HG02763 (cell line): ENCODE results near the gene LECT2.

ENCODE experiments used
- ATAC-seq: cut with Tn5 transposase; IDR thresholded peaks from one replicate; pipeline ENCODE4 v1.9.1; 2021; ENCODE audit warnings: mild to moderate bottlenecking, moderate library complexity; ENCODE audit not compliant: unreplicated experiment

LECT2 gene

GRCh38 chr5:135954899-135955298 lies at the start of gene LECT2:
Gene LECT2, minus strand, starts transcription at chr5:135954983. Its CDS starts 150 bp downstream, at chr5:135954833.
- no peak for ATAC-seq

GRCh38 chr5:136004436-136004835 lies 49.7 kb upstream of the LECT2 start:
- ATAC-seq: no peak

- ATAC-seq: no peak
These were observed 46.7 kb upstream of the LECT2 start for GRCh38 chr5:136001466-136001981.

- ATAC-seq: no peak
These were observed 46.1 kb upstream of the LECT2 start for GRCh38 chr5:136000932-136001331.

- no peak for ATAC-seq
These were observed 45.4 kb upstream of the LECT2 start for GRCh38 chr5:136000147-136000546.

- no peak for ATAC-seq
These were observed 44.8 kb upstream of the LECT2 start for GRCh38 chr5:135999406-136000139.

GRCh38 chr5:135998889-135999288 lies 44.1 kb upstream of the LECT2 start:
- ATAC-seq: no peak

- no peak for ATAC-seq
These were observed 43.0 kb upstream of the LECT2 start for GRCh38 chr5:135997673-135998335.

GRCh38 chr5:135996611-135997010 lies 41.8 kb upstream of the LECT2 start:
- no peak for ATAC-seq

- no peak for ATAC-seq
These were observed 41.2 kb upstream of the LECT2 start for GRCh38 chr5:135995976-135996375.

GRCh38 chr5:135993880-135994636 lies 39.3 kb upstream of the LECT2 start:
- no peak for ATAC-seq

GRCh38 chr5:135993335-135993879 lies 38.6 kb upstream of the LECT2 start:
- ATAC-seq: no peak

- ATAC-seq: no peak
These were observed 36.6 kb upstream of the LECT2 start for GRCh38 chr5:135991429-135991828.

GRCh38 chr5:135990528-135991255 lies 35.9 kb upstream of the LECT2 start:
- ATAC-seq: no peak

- no peak for ATAC-seq
These were observed 34.9 kb upstream of the LECT2 start for GRCh38 chr5:135989686-135990085.

GRCh38 chr5:135988546-135988945 lies 33.8 kb upstream of the LECT2 start:
- no peak for ATAC-seq

- no peak for ATAC-seq
These were observed 32.2 kb upstream of the LECT2 start for GRCh38 chr5:135986891-135987401.

GRCh38 chr5:135986401-135986800 lies 31.6 kb upstream of the LECT2 start:
- no peak for ATAC-seq

GRCh38 chr5:135985951-135986350 lies 31.2 kb upstream of the LECT2 start:
- ATAC-seq: no peak

- no peak for ATAC-seq
These were observed 25.8 kb upstream of the LECT2 start for GRCh38 chr5:135980620-135981019.
